HG03103 (cell line): Measurements from ENCODE around the gene EIF4EBP3.

Experiments used
- ATAC-seq: cut with Tn5 transposase; IDR thresholded peaks from one replicate; pipeline ENCODE4 v1.9.1; 2021; ENCODE audit warnings: low read depth; ENCODE audit not compliant: unreplicated experiment

Gene EIF4EBP3

GRCh38 chr5:140547508-140548299 is at the start of gene EIF4EBP3:
Gene EIF4EBP3, plus strand, starts transcription at chr5:140547662. Its CDS starts 76 bp downstream, at chr5:140547738.
- peak; percentile 97 for ATAC-seq

GRCh38 chr5:140497897-140498296 is 49.6 kb upstream of the EIF4EBP3 start:
- no peak for ATAC-seq

GRCh38 chr5:140498591-140498990 is 48.9 kb upstream of the EIF4EBP3 start:
- no peak for ATAC-seq

GRCh38 chr5:140502834-140503233 is 44.6 kb upstream of the EIF4EBP3 start:
- no peak for ATAC-seq

GRCh38 chr5:140509898-140510297 is 37.6 kb upstream of the EIF4EBP3 start:
- no peak for ATAC-seq

GRCh38 chr5:140513124-140513523 is 34.3 kb upstream of the EIF4EBP3 start:
- no peak for ATAC-seq

- ATAC-seq, result no peak
Observed at GRCh38 chr5:140524003-140524402, 23.5 kb upstream of the EIF4EBP3 start.

GRCh38 chr5:140540227-140540626 is 7.2 kb upstream of the EIF4EBP3 start:
- ATAC-seq, result no peak

- ATAC-seq, result no peak
Observed at GRCh38 chr5:140542972-140543371, 4.5 kb upstream of the EIF4EBP3 start.

GRCh38 chr5:140544986-140545385 is 2.5 kb upstream of the EIF4EBP3 start:
- no peak for ATAC-seq

GRCh38 chr5:140545606-140546005 is 1.9 kb upstream of the EIF4EBP3 start:
- no peak for ATAC-seq

- ATAC-seq, result no peak
Observed at GRCh38 chr5:140546851-140547507, 483 bp upstream of the EIF4EBP3 start.

- no peak for ATAC-seq
Observed at GRCh38 chr5:140548300-140548688, 832 bp downstream of the EIF4EBP3 start.

- no peak for ATAC-seq
Observed at GRCh38 chr5:140548791-140549190, 1.3 kb downstream of the EIF4EBP3 start.

- ATAC-seq, result no peak
Observed at GRCh38 chr5:140549237-140550144, 2.0 kb downstream of the EIF4EBP3 start.

- no peak for ATAC-seq
Observed at GRCh38 chr5:140550147-140551079, 3.0 kb downstream of the EIF4EBP3 start.

- ATAC-seq, result no peak
Observed at GRCh38 chr5:140551872-140552271, 4.4 kb downstream of the EIF4EBP3 start.

- no peak for ATAC-seq
Observed at GRCh38 chr5:140553657-140554056, 6.2 kb downstream of the EIF4EBP3 start.

GRCh38 chr5:140554454-140554853 is 7.0 kb downstream of the EIF4EBP3 start:
- no peak for ATAC-seq

- ATAC-seq, result no peak
Observed at GRCh38 chr5:140555747-140556312, 8.4 kb downstream of the EIF4EBP3 start.
